ENCODE data around the gene GREM2. TPM values are rescaled to one million over a fixed set of nuclear protein-coding genes. Genes with fewer than 3 reads are reported as not detected.

GREM2 gene
- total RNA-seq, 1 experiment from 2014 or later = 0.15 TPM

DNA sequence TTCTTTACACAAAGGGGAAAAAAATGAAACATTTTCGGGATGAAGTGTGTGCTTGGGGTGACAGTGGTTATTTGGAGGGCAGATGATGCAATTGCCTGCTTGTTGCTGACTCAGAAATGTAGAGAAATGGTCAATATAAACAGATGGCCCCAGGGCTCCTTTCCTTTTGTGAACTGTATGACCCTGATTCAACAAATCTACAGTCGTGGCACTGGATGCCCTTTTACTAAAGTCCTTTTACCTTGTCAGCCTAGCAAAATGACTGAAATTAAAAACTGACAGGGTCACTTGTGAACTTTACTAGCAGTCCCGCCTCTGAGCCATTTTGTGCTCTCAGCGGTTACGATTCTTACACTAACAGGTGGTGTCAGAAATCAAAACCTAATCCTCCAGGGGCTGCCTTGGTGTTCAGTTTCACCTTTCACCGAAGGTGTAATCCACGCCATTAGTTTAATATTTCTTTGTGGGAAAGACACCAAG is 49.8 kb downstream of the GREM2 start:
- peak; percentile 59 for DNase-seq (ENCODE audit: low read depth)

DNA sequence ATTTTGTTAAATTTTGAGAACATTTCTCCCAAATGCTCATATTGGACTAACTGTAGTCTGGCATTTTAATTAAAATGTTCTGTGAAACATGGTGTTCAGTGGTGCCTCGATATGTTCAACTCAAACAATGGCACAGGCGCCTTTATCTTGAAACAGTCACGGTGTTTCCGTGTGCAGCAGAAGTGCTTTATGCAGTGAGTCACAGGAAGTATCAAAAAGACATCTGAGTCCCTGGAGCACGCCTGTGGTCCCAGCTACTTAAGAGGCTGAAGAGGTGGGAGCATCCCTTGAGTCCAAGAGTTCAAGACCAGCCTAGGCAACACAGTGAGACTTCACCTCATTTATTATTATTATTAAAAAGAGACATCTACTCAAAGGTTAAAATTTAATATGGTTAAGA is 52.2 kb downstream of the GREM2 start:
- DNase-seq (ENCODE audit: low read depth) = peak; percentile 66

- DNase-seq (ENCODE audit: low read depth) = no peak
Measured at GRCh38 chr1:240555524-240555923, 56.4 kb downstream of the GREM2 start.

DNA sequence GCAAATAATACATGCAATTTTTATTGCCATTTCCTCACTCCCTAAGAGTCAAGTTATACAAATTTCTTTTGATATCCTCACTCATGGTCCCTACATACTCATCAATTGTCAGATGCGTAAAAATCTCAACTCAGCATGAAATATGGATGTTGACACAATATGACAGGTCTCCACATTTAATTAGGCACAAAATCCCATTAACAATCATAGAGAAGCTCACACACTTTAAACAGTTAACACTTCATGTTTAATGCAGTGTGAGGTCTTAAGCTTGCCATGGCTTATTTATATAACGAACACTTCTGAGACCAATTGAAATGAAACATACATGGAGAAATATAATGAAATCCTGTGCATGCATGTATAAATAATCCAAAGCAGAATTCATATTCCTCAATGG is 58.6 kb downstream of the GREM2 start:
- DNase-seq (ENCODE audit: low read depth) = no peak

DNA sequence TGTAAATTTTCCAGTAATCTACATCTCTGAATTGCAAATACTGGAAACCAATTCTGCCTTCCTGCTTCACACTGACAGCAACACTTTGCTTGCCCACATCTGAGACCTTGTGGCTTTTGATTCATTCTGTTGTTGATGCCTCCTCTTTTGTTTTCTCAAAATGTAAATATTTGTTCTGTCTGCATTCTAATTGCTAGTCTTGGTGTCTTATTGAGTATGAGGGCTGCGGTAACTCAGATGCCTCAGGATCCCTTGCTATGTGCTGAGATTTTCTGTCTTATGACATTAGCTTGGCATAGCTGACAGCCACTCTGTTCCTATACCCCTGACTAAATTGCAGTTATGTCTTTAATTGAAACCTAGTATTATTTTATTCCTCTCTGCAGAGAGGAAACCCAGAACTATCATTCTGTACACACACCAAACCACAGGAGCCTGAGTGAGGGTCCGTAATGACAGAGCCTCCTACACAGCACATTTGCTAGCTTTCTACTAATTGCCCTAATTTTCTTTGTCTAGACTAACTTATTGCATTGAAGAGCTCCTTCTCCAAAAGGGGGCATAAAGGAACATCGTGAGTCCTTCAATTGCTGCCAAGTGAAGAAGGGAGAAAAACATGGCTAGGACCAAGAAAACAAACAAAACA is 72.1 kb downstream of the GREM2 start:
- DNase-seq (ENCODE audit: low read depth) = no peak

DNA sequence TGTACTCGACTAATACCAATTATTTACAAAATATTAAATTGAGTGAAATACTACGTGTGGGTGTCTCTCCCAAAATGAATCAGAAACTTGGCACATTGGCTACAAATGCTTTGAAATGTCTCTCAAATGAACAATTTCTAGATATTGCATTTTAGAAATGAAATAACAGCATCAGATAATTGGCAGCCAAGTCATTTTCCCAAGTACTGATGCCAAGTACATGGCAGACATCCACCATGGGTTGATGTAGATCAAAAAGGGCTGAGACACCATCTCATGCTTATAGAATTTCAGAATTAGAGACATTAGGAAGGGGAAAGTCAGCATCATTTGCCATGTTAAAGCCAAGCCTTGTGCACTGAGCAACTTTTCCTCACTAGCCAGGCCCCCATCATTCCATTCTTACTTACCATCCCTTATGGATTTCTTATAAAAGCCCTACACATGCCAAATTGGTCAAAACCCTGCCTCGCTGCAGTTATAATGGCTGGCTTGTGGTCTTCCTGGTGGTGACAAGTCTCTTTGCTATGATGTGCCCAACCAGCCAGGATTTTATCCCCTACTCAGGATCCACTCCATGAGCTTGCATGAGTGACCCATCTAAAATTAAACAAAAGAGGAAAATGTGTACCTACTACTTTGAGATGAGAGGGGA is 73.1 kb downstream of the GREM2 start:
- peak; percentile 18 for DNase-seq (ENCODE audit: low read depth)

- no peak for DNase-seq (ENCODE audit: low read depth)
Measured at GRCh38 chr1:240533154-240533780, 78.7 kb downstream of the GREM2 start.

GRCh38 chr1:240528591-240528990 is 83.4 kb downstream of the GREM2 start:
- DNase-seq (ENCODE audit: low read depth) = no peak

GRCh38 chr1:240527086-240527485 is 84.9 kb downstream of the GREM2 start:
- no peak for DNase-seq (ENCODE audit: low read depth)

DNA sequence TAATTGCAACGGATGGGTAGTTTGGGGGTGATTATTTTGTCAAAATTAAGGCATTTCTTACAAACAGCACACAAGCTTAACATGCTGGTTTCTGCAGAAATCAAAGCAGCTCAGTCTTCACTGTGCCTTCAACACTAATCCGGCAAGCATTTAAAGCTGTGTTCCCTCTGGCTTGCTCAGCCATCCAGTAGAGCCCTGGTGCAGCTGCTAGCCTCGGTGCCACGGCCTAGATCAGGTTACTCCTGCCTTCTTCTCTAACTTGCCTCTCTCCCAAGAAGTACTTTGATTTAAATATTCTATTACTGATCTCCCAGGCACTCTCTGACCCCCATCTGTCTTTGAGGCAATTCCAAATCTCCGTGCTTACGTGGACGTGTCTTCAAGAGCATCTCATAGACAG is 85.6 kb downstream of the GREM2 start:
- no peak for DNase-seq (ENCODE audit: low read depth)

DNA sequence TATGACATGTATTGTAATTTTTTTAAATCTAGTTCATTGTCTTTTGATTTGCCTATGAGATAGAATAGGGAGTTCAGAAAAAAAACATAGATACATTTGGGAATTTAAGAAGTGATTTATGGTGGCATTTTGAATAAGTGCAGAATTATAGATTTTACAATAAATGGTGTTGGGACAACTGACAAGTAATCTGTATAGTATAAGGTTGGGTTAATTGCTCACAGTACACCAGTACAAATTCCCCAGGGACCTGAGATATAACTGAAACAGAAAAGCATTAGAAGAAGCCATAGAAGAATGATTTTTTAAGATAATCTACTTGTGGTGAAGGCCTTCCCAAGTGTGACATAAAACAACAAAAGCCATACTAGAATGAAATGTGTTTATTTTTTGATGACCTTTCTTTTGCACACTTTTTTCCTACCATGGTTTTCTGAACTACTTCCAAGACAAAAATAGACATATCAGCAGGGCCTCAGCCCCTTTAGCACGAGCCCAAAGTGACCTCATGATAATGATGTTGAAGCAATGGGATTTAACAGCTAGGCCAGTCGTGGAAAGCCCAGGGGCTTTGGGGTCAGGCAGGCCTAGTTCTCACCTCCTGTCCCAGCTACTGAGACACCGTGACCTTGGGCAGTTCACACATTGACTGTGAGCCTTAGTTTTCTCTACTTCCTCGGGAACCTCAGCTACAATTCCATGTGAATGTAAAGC is 87.4 kb downstream of the GREM2 start:
- DNase-seq (ENCODE audit: low read depth) = no peak

DNA sequence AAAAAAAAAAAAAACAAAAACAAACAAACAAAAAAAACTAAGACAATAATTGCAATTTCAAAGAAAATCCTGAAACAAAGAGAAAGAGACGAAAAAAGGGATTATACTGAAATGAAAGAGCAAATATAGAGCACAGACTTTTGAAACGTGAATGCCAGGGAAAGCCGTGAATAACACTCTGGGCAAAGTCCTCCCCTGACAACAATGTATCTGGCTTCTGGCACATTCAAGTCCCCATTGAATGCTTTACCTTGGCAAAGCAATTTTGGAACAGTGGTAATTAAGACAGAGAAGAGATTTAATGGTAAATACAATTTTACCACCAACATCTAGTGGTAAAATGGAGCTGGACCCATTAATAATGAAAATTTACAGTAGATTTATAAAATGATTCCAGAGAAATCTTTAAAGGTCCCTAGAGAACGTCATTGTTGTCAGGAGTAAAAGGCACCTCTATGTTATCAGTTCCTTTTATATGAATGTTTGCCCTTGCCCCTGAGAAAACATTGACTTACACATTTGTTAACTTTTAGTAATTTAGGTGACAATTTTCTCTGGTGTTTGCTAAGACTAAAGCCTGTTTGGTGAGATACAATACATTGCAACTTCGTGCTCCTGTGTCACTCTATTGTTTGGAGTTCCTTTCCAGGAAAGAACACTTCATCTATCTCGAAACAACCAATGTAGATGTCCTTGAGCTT is 89.7 kb downstream of the GREM2 start:
- no peak for DNase-seq (ENCODE audit: low read depth)

DNA sequence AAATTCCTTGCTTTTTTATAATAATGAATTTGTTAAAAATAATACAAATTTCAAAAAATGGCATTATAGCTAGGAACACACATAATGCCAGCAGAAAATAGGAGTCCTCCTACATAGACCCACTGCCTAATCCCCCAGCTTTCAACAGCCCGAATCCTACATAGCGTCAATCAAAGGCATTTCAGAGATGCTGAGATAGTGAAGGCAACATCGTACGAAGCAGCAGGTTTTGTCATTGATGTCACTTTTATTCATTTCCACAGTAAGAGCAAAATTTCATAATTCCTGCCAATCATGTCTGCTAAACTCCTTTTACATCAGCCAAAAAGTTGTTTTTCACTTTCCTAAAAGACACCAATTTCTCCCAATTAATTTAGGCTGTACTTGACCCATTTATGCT is 94.1 kb downstream of the GREM2 start:
- DNase-seq (ENCODE audit: low read depth) = no peak

DNA sequence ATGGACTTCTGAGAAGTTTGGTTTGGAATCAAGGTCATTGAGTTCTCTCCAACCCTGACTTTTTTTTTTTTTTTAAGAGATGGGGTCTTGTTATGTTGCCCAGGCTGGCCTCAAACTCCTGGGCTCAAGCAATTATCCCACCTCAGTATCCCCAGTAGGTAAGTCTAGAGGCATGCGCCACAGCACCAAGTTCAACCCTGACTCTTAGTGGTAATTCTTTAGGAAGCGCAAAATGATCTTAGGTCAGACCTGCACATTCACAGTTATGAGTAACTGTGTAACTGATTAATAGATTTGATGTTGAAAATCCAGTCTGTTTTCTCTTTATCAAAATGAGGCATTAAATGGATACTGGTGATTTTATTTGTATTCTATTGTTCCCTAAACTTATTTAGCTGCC is 95.9 kb downstream of the GREM2 start:
- no peak for DNase-seq (ENCODE audit: low read depth)

- DNase-seq (ENCODE audit: low read depth) = peak; percentile 74
Measured at GRCh38 chr1:240515505-240515904, 96.5 kb downstream of the GREM2 start.

- DNase-seq (ENCODE audit: low read depth) = no peak
Measured at GRCh38 chr1:240511789-240512188, 100.2 kb downstream of the GREM2 start.

GRCh38 chr1:240508950-240509349 is 103.0 kb downstream of the GREM2 start:
- DNase-seq (ENCODE audit: low read depth) = no peak

- no peak for DNase-seq (ENCODE audit: low read depth)
Measured at GRCh38 chr1:240508201-240508600, 103.8 kb downstream of the GREM2 start.

- no peak for DNase-seq (ENCODE audit: low read depth)
Measured at GRCh38 chr1:240506176-240506575, 105.8 kb downstream of the GREM2 start.

- DNase-seq (ENCODE audit: low read depth) = no peak
Measured at GRCh38 chr1:240503558-240503957, 108.4 kb downstream of the GREM2 start.

- DNase-seq (ENCODE audit: low read depth) = no peak
Measured at GRCh38 chr1:240503036-240503435, 108.9 kb downstream of the GREM2 start.

- DNase-seq (ENCODE audit: low read depth) = peak; percentile 71
Measured at GRCh38 chr1:240501115-240501514, 110.8 kb downstream of the GREM2 start.
